OCI-LY7 (cell line): ENCODE measurements around the gene SSNA1. TPM values are rescaled to one million over a fixed set of nuclear protein-coding genes. Genes with fewer than 3 reads are reported as not detected.

Experiments used
- BruUV-seq: library from RNA; stranded (reverse); fragments of 400-500 nt; replicated peaks from 2 replicates; lab custom pipeline; 2021; lab: Mats Ljungman, UMichigan
- CTCF ChIA-PET: fragments of 300-600 bp; sonication (Branson Sonifier 250); formaldehyde crosslinking; loops from one replicate; lab custom pipeline; 2022; ENCODE audit warnings: antibody characterized with exemption; ENCODE audit not compliant: unreplicated experiment; lab: Charles Lee
- POLR2A ChIA-PET: fragments of 300-600 bp; sonication (Branson Sonifier 250); formaldehyde crosslinking; loops from one replicate; lab custom pipeline; 2022; ENCODE audit warnings: antibody characterized with exemption; lab: Charles Lee
- DNase-seq: peaks from one replicate; pipeline ENCODE4 v3.0.0-alpha.2; 2015; ENCODE audit warnings: low spot score
- H2AFZ ChIP-seq: fragments of 200-600 bp; sonication (generic), shearing (Covaris generic); 2 replicates; pipeline ENCODE4 v1.6.1; 2014; ENCODE audit warnings: mild to moderate bottlenecking, antibody characterized with exemption, low read length, moderate library complexity
- H3K27ac ChIP-seq: fragments of 200-600 bp; sonication (generic); 2 replicates; pipeline ENCODE4 v1.5.1; 2014; ENCODE audit warnings: mixed run types, low read depth, mild to moderate bottlenecking, moderate library complexity, low read length, inconsistent platforms; ENCODE audit not compliant: poor library complexity, severe bottlenecking
- H3K36me3 ChIP-seq: fragments of 200-600 bp; sonication (generic); 2 replicates; pipeline ENCODE4 v1.6.1; 2014; ENCODE audit warnings: mild to moderate bottlenecking, antibody characterized with exemption, low read length, moderate library complexity, mixed read lengths; ENCODE audit not compliant: insufficient read depth
- H3K4me1 ChIP-seq: fragments of 200-600 bp; sonication (generic); 2 replicates; pipeline ENCODE4 v1.5.1; 2014; ENCODE audit warnings: mild to moderate bottlenecking, low read length; ENCODE audit not compliant: insufficient read depth, poor library complexity, severe bottlenecking
- H3K4me2 ChIP-seq: fragments of 200-600 bp; sonication (generic); 2 replicates; pipeline ENCODE4 v1.6.1; 2014; ENCODE audit warnings: mild to moderate bottlenecking, low read length
- H3K4me3 ChIP-seq: fragments of 200-600 bp; sonication (generic); 2 replicates; pipeline ENCODE4 v1.5.1; 2014; ENCODE audit warnings: mild to moderate bottlenecking, low read depth, low read length; ENCODE audit not compliant: poor library complexity, severe bottlenecking
- H3K79me2 ChIP-seq: fragments of 200-600 bp; sonication (generic); 2 replicates; pipeline ENCODE4 v1.6.1; 2016; ENCODE audit warnings: low read depth, mild to moderate bottlenecking, low read length, moderate library complexity, mixed read lengths; ENCODE audit not compliant: insufficient read depth
- H3K9me2 ChIP-seq: fragments of 200-600 bp; sonication (generic); 2 replicates; pipeline ENCODE4 v1.6.1; 2016; ENCODE audit warnings: mild to moderate bottlenecking, low read length, mixed read lengths; ENCODE audit not compliant: insufficient read depth
- H3K9me3 ChIP-seq: fragments of 200-600 bp; sonication (generic); 2 replicates; pipeline ENCODE4 v1.6.1; 2014; ENCODE audit warnings: mild to moderate bottlenecking, mixed run types, low read length, mixed read lengths
- H4K20me1 ChIP-seq: fragments of 200-600 bp; sonication (generic); 2 replicates; pipeline ENCODE4 v1.6.1; 2014; ENCODE audit warnings: mild to moderate bottlenecking, antibody characterized with exemption, low read length, moderate library complexity, mixed read lengths; ENCODE audit not compliant: insufficient read depth
- EZH2phosphoT487 ChIP-seq: fragments of 200-600 bp; sonication (generic); IDR thresholded peaks from 2 replicates; pipeline ENCODE4 v1.6.1; 2018; ENCODE audit warnings: low read depth, borderline replicate concordance, mild to moderate bottlenecking, mixed run types, antibody characterized with exemption, low read length, moderate library complexity, mixed read lengths
- intact Hi-C: fragments of 100-400 bp; cut with micrococcal nuclease; formaldehyde crosslinking; loops from one replicate; pipeline ENCODE4 v1.10.0; 2022; ENCODE audit not compliant: unreplicated experiment
- total RNA-seq, 2 experiments: library from RNA; depleted of rRNA in 1 of 2; stranded (reverse); fragments of >200 nt in 1 of 2; shearing (Covaris generic) in 1 of 2; gene quantifications; 2 replicates each; pipeline ENCODE4 v1.2.3, GENCODE V29; 2014 to 2022
- TF ChIP-seq, protein P1 (sequence below): fragments of 200-600 bp; sonication (generic); conservative IDR thresholded peaks from 2 replicates; pipeline ENCODE4 v1.5.1; 2014; ENCODE audit warnings: mild to moderate bottlenecking, antibody characterized with exemption, low read length, moderate library complexity, mixed read lengths

SSNA1 gene
- total RNA-seq, 2 experiments from 2014 or later = 71.0 to 111 TPM

- Histone ChIP-seq H3K36me3 (no peaks in the 10 kb centered on the region), H3K4me2 (peak overlapping the region; percentile 50), H3K27ac (no peak overlapping the region), H3K9me3 (no peaks in the 10 kb centered on the region), H2AFZ (no peak overlapping the region), H3K9me2 (no peaks in the 10 kb centered on the region), H3K4me3 (peak overlapping the region; percentile 26), H3K4me1 (peaks cover 4% of the 10 kb centered on the region), H3K79me2 (no peaks in the 10 kb centered on the region), H4K20me1 (no peaks in the 10 kb centered on the region)
- CTCF ChIA-PET = no interaction called here
- BruUV-seq = no TSS peak
- no peak for DNase-seq
- intact Hi-C loops = no loop called here
- TF ChIP-seq EZH2phosphoT487 = peak; percentile 6
- TF ChIP-seq, protein P1, sequence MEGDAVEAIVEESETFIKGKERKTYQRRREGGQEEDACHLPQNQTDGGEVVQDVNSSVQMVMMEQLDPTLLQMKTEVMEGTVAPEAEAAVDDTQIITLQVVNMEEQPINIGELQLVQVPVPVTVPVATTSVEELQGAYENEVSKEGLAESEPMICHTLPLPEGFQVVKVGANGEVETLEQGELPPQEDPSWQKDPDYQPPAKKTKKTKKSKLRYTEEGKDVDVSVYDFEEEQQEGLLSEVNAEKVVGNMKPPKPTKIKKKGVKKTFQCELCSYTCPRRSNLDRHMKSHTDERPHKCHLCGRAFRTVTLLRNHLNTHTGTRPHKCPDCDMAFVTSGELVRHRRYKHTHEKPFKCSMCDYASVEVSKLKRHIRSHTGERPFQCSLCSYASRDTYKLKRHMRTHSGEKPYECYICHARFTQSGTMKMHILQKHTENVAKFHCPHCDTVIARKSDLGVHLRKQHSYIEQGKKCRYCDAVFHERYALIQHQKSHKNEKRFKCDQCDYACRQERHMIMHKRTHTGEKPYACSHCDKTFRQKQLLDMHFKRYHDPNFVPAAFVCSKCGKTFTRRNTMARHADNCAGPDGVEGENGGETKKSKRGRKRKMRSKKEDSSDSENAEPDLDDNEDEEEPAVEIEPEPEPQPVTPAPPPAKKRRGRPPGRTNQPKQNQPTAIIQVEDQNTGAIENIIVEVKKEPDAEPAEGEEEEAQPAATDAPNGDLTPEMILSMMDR = no peak
- POLR2A ChIA-PET = no interaction called here
Measured at GRCh38 chr9:137168904-137169856, 19.3 kb upstream of the SSNA1 start.

- POLR2A ChIA-PET = no interaction called here
- H3K27ac ChIP-seq = no peak within 1 kb of the TSS
- intact Hi-C loops = no loop called here
Measured at GRCh38 chr9:137169896-137170358, 18.5 kb upstream of the SSNA1 start, which contains the start of gene LRRC26. Gene LRRC26, minus strand, starts transcription at chr9:137170051. Its CDS starts 108 bp downstream, at chr9:137169943.

More at GRCh38 chr9:137169896-137170358, 18.5 kb upstream of the SSNA1 start, which contains the start of gene LRRC26:
- Histone ChIP-seq H3K9me3 (no peaks in the 10 kb centered on the region), H4K20me1 (no peaks in the 10 kb centered on the region), H3K79me2 (no peaks in the 10 kb centered on the region), H3K4me3 (peak within 1 kb of the TSS; percentile 26), H3K4me1 (peaks cover 4% of the 10 kb centered on the region), H3K4me2 (peak within 1 kb of the TSS; percentile 50), H2AFZ (no peak within 1 kb of the TSS), H3K9me2 (no peaks in the 10 kb centered on the region), H3K36me3 (no peaks in the 10 kb centered on the region)
- DNase-seq = no peak
- TF ChIP-seq, protein P1 = no peak
- no peak for TF ChIP-seq EZH2phosphoT487
- BruUV-seq = no TSS peak
- CTCF ChIA-PET = no interaction called here
